ENCODE data around the gene HOXA3. TPM values are rescaled to one million over a fixed set of nuclear protein-coding genes. Genes with fewer than 3 reads are reported as not detected.

The HOXA3 gene
- total and polyA plus RNA-seq, 7 donors: 3.9 to 20.8 (median 10.3) TPM

DNA sequence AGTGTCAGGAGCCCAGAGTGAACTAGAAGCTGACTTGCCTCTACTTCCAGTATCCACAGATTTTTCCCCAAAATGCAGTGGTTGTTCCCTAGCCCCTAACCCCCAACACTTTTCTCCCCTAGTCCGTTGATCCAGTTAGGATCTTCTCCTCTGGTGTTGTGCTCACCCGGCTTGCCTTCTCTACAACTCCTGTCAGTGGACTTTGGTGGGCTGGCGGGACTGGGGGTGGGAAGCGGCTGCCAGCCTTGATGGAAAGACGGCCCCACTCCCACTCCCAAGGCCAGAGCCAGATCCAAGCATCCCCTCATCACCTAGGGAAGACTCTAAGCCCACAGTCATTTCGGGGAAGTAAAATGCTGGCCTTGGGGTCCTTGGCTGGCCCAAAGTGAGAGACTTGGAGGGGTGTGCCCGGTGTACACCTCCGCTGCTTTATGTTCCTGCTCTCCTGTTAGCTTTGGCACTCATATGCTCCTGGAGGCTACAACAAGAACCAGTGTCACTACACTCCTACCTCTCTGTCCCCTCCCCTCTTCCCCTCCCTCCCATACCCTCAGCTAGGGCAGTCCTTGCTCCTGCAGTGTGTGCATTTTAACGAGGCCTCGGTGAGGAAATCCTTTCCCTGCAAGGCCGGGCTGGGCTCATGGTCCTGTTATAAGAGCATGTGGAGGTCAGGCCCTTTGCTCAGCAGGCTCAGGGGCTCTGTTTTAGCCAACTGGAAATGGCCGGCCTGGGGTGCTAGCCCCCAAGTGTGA is 22.7 kb upstream of the HOXA3 start:
- H3K27ac ChIP-seq: peak overlapping the region in 3 of 4 donors; percentile 97 to 98 (median 98)
- no peaks in the 10 kb centered on the region for H3K9me3 ChIP-seq
- no peaks in the 10 kb centered on the region for H3K27me3 ChIP-seq

DNA sequence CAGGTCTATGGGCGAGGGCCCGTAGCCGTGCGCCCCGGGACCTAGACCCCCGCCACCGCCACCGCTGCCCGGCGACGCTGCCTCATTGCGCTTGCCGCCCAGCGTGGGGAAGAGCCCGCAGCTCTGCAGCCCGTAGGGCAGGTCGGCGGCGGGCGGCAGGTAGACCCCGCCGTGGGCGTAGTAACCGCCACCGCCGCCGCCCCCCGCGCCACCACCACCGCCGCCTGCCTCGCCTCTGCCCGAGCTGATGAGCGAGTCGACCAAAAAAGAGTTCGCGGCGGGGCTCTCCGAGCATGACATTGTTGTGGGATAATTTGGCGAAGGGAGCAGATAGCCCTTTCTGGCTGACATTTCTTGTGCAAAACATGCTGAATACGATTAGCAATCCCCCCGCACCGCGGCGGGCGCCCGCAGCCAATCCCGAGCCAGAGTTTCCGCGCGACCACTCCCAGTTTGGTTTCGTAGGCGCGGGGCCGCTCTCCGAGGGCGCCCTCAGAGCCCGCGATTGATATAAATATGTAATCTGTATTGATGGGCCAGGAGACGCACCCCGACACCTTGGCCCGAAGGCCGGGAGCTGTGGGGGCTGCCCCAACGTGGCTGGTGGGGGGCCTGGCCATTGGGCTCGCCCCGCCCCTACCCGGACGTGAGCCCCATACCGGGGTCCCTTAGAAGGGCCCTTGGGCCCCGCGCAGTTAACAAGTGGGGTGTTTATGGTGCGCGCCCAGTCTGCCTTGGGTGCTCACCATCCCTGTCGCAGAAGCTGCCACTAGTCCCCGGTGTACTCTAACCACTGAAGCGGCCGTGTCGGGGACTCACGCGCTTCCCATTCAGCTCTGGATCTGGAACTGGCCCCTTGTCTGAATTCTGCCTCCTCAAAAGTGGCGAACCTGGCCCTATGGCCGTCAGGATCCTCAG is 21.8 kb upstream of the HOXA3 start, which contains the start of gene HOXA10:
HOXA10 (minus strand) TSS at position 365 of the 918 bp plus-strand sequence; CDS start at position 351, 14 bp downstream.
- no peaks in the 10 kb centered on the region for H3K36me3 ChIP-seq
- peak; percentile 33 to 52 for TF ChIP-seq POLR2A (IDR thresholded peaks at IDR 0.05)
- TF ChIP-seq POLR2AphosphoS5 (IDR thresholded peaks at IDR 0.05): peak; percentile 45 to 75 (median 66)
- no peak for TF ChIP-seq EP300 (IDR thresholded peaks at IDR 0.05)
- H3K27me3 ChIP-seq: no peaks in the 10 kb centered on the region
- H3K27ac ChIP-seq: peak within 1 kb of the TSS in 3 of 4 donors; percentile 97 to 98 (median 98)
- DNase-seq: peak; percentile 88
- intact Hi-C loops (cut with DNase I): no loop called here
- H3K9me3 ChIP-seq: no peaks in the 10 kb centered on the region
- H3K4me1 ChIP-seq: peaks cover 0 to 31% (median 17%) of the 10 kb centered on the region in 4 donors
- 1 to 4% methylated on average over 82 of the region's 82 CpGs for WGBS, 2 donors
- peak within 1 kb of the TSS; percentile 47 to 85 (median 82) for H3K4me3 ChIP-seq

More for the DNA sequence above, 22.7 kb upstream of the HOXA3 start:
- no peaks in the 10 kb centered on the region for H3K36me3 ChIP-seq
- TF ChIP-seq POLR2A (IDR thresholded peaks at IDR 0.05) (peak; percentile 55 to 77), POLR2AphosphoS5 (IDR thresholded peaks at IDR 0.05) (peak; percentile 71 to 85 (median 78)), EP300 (IDR thresholded peaks at IDR 0.05) (no peak)
- intact Hi-C loops (cut with DNase I): no loop called here
- H3K4me3 ChIP-seq: peak overlapping the region; percentile 48 to 85 (median 82)
- H3K4me1 ChIP-seq: peaks cover 0 to 33% (median 18%) of the 10 kb centered on the region in 4 donors
- WGBS, 2 donors: 9 to 58% methylated on average over 12 of the region's 12 CpGs
- peak; percentile 87 for DNase-seq

DNA sequence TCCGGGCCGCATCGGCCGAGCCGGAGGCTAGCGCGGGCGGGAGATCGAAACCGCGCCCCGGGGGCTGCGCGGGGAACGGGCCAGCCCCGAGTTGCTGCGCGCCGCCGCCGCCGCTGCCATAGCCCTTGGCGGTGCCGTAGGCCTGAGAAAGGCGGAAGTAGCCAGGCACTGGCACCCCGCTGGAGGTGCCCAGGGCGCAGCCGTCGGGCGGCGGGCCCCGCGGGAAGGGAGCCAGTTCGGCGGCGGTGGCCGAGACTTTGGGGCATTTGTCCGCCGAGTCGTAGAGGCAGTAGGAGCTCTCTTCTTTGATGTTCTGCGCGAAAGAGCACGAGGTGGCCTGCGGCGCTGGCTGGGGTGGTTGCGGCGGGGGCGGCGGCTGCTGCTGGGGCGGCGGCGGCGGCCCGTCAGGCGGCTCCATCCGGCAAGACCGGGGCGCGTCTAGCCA is 21.1 kb upstream of the HOXA3 start:
- H3K27ac ChIP-seq: peak overlapping the region in 3 of 4 donors; percentile 97 to 98 (median 98)
- peak overlapping the region; percentile 47 to 85 (median 82) for H3K4me3 ChIP-seq
- no peaks in the 10 kb centered on the region for H3K9me3 ChIP-seq
- no peaks in the 10 kb centered on the region for H3K27me3 ChIP-seq
- no peaks in the 10 kb centered on the region for H3K36me3 ChIP-seq
- H3K4me1 ChIP-seq: peaks cover 0 to 31% (median 17%) of the 10 kb centered on the region in 4 donors
- TF ChIP-seq EP300 (IDR thresholded peaks at IDR 0.05): no peak
- TF ChIP-seq POLR2AphosphoS5 (IDR thresholded peaks at IDR 0.05): peak in 1 of 4 donors; percentile 20
- no peak for TF ChIP-seq POLR2A (IDR thresholded peaks at IDR 0.05)
- intact Hi-C loops (cut with DNase I): no loop called here
- WGBS, 2 donors: 0 to 1% methylated on average over 59 of the region's 59 CpGs
- peak; percentile 74 for DNase-seq

DNA sequence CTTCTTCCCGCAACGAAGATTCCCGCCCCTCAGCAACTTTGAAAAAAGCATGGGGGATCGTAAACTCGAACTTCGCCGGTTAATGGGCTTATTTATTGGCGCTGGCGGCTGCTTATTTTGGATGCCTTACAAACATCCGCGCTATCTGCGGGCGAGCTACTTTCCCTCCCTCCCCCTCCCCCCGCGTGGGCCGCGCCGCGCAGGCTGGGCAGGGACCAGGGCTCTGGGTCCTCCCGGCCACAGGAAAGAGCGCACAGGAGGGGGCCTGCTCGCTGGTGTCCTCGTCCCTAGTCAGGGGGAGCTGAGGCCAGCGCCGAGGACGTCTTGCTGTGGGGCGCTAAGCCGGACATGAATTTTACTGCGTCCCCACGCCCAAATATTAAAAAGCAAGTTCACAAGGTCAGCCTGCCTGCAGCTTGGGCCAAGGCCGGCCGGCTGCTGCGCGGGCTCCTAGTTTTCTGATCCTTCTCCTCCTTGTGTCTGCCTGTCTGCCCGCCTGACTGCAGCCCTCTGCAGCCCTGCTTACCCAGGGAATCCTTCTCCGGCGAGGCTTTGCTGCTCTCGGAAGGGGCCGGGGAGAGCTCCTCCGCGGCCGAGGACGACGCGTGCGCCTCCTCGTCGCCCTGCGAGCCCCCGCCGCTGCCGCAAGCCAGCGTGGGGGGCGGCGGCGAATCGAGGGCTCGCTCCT is 20.6 kb upstream of the HOXA3 start:
- Histone ChIP-seq H3K9me3 (no peaks in the 10 kb centered on the region), H3K27ac (peak overlapping the region in 3 of 4 donors; percentile 97 to 98 (median 98)), H3K4me1 (peaks cover 0 to 31% (median 20%) of the 10 kb centered on the region in 4 donors), H3K36me3 (no peaks in the 10 kb centered on the region), H3K27me3 (no peaks in the 10 kb centered on the region), H3K4me3 (peak overlapping the region; percentile 47 to 85 (median 82))
- intact Hi-C loops (cut with DNase I): no loop called here
- DNase-seq: peak; percentile 95
- TF ChIP-seq POLR2AphosphoS5 (IDR thresholded peaks at IDR 0.05) (peak; percentile 82 to 93 (median 90)), POLR2A (IDR thresholded peaks at IDR 0.05) (peak; percentile 70 to 86), EP300 (IDR thresholded peaks at IDR 0.05) (peak in 1 of 4 donors; percentile 73)
- TF ChIP-seq, protein P1, sequence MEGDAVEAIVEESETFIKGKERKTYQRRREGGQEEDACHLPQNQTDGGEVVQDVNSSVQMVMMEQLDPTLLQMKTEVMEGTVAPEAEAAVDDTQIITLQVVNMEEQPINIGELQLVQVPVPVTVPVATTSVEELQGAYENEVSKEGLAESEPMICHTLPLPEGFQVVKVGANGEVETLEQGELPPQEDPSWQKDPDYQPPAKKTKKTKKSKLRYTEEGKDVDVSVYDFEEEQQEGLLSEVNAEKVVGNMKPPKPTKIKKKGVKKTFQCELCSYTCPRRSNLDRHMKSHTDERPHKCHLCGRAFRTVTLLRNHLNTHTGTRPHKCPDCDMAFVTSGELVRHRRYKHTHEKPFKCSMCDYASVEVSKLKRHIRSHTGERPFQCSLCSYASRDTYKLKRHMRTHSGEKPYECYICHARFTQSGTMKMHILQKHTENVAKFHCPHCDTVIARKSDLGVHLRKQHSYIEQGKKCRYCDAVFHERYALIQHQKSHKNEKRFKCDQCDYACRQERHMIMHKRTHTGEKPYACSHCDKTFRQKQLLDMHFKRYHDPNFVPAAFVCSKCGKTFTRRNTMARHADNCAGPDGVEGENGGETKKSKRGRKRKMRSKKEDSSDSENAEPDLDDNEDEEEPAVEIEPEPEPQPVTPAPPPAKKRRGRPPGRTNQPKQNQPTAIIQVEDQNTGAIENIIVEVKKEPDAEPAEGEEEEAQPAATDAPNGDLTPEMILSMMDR (IDR thresholded peaks at IDR 0.05): no peak
- WGBS, 2 donors: 1% methylated on average over 58 of the region's 58 CpGs

DNA sequence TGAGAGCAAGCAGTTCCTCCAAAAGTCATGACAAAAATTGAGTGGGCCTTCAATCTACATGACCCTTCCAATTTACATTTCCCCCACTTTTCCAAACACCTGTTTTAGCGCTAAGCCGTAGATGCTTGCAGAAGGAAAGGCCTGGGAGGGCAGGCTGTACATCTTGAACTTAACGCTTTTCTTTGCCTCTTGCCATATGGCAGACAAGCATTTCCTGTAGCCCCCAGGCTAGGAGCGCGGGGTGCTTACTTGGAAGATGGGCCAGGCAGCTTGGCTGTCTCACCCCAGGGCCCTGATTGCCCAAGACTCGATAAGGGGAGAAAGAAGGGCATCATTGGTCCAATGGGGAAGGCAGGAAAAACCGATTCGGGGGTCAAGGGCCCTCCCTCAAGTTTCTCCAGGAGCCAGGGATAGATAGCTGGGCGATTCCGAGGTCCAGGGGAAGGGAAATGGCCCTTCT is 20.0 kb upstream of the HOXA3 start:
- Histone ChIP-seq H3K27me3 (no peaks in the 10 kb centered on the region), H3K36me3 (no peaks in the 10 kb centered on the region), H3K9me3 (no peaks in the 10 kb centered on the region), H3K27ac (peak overlapping the region in 3 of 4 donors; percentile 97 to 98 (median 98)), H3K4me3 (peak overlapping the region; percentile 47 to 85 (median 82)), H3K4me1 (peaks cover 0 to 34% (median 26%) of the 10 kb centered on the region in 4 donors)
- intact Hi-C loops (cut with DNase I): no loop called here
- TF ChIP-seq, protein P1 (IDR thresholded peaks at IDR 0.05): no peak
- no peak for TF ChIP-seq POLR2A (IDR thresholded peaks at IDR 0.05)
- no peak for TF ChIP-seq POLR2AphosphoS5 (IDR thresholded peaks at IDR 0.05)
- TF ChIP-seq EP300 (IDR thresholded peaks at IDR 0.05): no peak
- 2 to 7% methylated on average over 10 of the region's 10 CpGs for WGBS, 2 donors
- DNase-seq: peak; percentile 75
